HepG2 (cell line): ENCODE data around the gene INTS7.

Source experiments
- ATF4 ChIP-seq, 2 experiments: fragments of 450-650 bp in 1 of 2; sonication (generic) in 1 of 2; formaldehyde crosslinking; IDR thresholded peaks; 2 replicates each; pipeline versions ENCODE4 v1.5.0 to v1.8.0; 2020 to 2022; ENCODE audit warnings: mild to moderate bottlenecking in 1 of 2, missing genetic modification reagents in 1 of 2
- ATF6 ChIP-seq: sonication (generic); formaldehyde crosslinking; conservative IDR thresholded peaks from 2 replicates; pipeline ENCODE4 v1.4.0; 2020; ENCODE audit warnings: missing genetic modification reagents
- CTCF ChIP-seq: sonication (generic); formaldehyde crosslinking; IDR thresholded peaks from 2 replicates; pipeline ENCODE4 v1.5.0; 2020; ENCODE audit warnings: mild to moderate bottlenecking, missing genetic modification reagents, moderate library complexity
- FOSL1 ChIP-seq: sonication (generic); formaldehyde crosslinking; IDR thresholded peaks from 2 replicates; pipeline ENCODE4 v1.9.0; 2021; ENCODE audit warnings: missing genetic modification reagents, borderline replicate concordance
- FOXK2 ChIP-seq: fragments of 450-650 bp; IDR thresholded peaks from 2 replicates; pipeline ENCODE4 v1.6.1; 2016
- NFIB ChIP-seq: sonication (generic); formaldehyde crosslinking; IDR thresholded peaks from 2 replicates; pipeline ENCODE4 v1.9.0; 2021; ENCODE audit warnings: missing genetic modification reagents, mild to moderate bottlenecking, borderline replicate concordance
- NFYC ChIP-seq: IDR thresholded peaks from 2 replicates; pipeline ENCODE4 v1.6.1; 2016; ENCODE audit warnings: missing genetic modification reagents, missing compliant biosample characterization
- PRDM4 ChIP-seq: sonication (generic); formaldehyde crosslinking; IDR thresholded peaks from 2 replicates; pipeline ENCODE4 v1.9.0; 2021; ENCODE audit warnings: missing genetic modification reagents, borderline replicate concordance
- RAD21 ChIP-seq: fragments of 450-650 bp; formaldehyde crosslinking; IDR thresholded peaks from 2 replicates; pipeline ENCODE4 v1.5.0; 2020; ENCODE audit warnings: mild to moderate bottlenecking
- ZNF510 ChIP-seq: sonication (generic); formaldehyde crosslinking; IDR thresholded peaks from 2 replicates; pipeline ENCODE4 v1.4.0; 2020; ENCODE audit warnings: low read depth, mild to moderate bottlenecking, missing genetic modification reagents

- TF ChIP-seq ZNF510 (CRISPR knock-in tag) (no peak), RAD21 (CRISPR knock-in tag) (no peak), FOSL1 (CRISPR knock-in tag) (no peak), ATF6 (no peak), ATF4 (CRISPR knock-in tag; IDR thresholded peaks at IDR 0.05) (no peak), NFIB (CRISPR knock-in tag) (no peak), CTCF (no peak), NFYC (no peak), PRDM4 (CRISPR knock-in tag) (no peak), FOXK2 (no peak)
Observed at GRCh38 chr1:211910913-211911485, 124.4 kb downstream of the INTS7 start.
